HUES6 (cell line): ENCODE measurements around the gene VAT1.
A peak's percentile ranks its signal among the peaks of the same experiment; 100 is the strongest.
"Not testable (repeated sequence)": the region's sequence is repeated elsewhere in the genome, so short reads cannot be mapped to it uniquely, and the experiment has no call there.

ENCODE experiments used
- H3K27ac ChIP-seq: 2 replicates; pipeline ENCODE4 v1.7.0; 2013; ENCODE audit warnings: low read depth, mild to moderate bottlenecking, low read length, inconsistent platforms
- H3K27me3 ChIP-seq: 2 replicates; pipeline ENCODE4 v1.6.1; 2013; ENCODE audit warnings: low read length; ENCODE audit not compliant: control insufficient read depth, insufficient read depth
- H3K36me3 ChIP-seq: 2 replicates; pipeline ENCODE4 v1.6.1; 2013; ENCODE audit warnings: low read length; ENCODE audit not compliant: control insufficient read depth, insufficient read depth
- H3K4me1 ChIP-seq: 2 replicates; pipeline ENCODE4 v1.6.1; 2013; ENCODE audit warnings: low read length; ENCODE audit not compliant: control insufficient read depth, insufficient read depth
- H3K4me3 ChIP-seq: 2 replicates; pipeline ENCODE4 v1.5.1; 2013; ENCODE audit warnings: low read depth, low read length
- H3K9ac ChIP-seq: one replicate; pipeline ENCODE4 v1.6.1; 2013; ENCODE audit warnings: mild to moderate bottlenecking, low read length
- H3K9me3 ChIP-seq: 2 replicates; pipeline ENCODE4 v1.6.1; 2013; ENCODE audit warnings: low read depth, low read length; ENCODE audit not compliant: control insufficient read depth, insufficient read depth

VAT1 gene

DNA sequence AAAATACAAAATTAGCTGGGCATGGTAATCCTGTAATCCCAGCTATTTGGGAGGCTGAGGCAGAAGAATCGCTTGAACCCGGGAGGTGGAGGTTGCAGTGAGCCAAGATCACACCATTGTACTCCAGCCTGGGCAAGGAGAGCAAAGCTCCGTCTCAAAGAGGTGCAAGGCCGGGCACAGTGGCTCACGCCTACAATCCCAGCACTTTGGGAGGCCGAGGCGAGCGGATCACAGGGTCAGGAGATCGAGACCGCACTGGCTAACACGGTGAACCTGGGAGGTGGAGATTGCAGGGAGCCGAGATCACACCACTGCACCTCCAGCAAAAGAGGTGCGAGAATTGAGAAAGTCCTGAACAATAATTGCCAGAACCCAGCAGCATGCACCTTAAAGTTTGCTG is 21.3 kb downstream of the VAT1 start:
- H3K4me1 ChIP-seq, H3K27me3 ChIP-seq, H3K4me3 ChIP-seq, H3K9ac ChIP-seq, H3K27ac ChIP-seq, H3K9me3 ChIP-seq: not testable (repeated sequence)
- peaks cover 58% of the 10 kb centered on the region for H3K36me3 ChIP-seq

DNA sequence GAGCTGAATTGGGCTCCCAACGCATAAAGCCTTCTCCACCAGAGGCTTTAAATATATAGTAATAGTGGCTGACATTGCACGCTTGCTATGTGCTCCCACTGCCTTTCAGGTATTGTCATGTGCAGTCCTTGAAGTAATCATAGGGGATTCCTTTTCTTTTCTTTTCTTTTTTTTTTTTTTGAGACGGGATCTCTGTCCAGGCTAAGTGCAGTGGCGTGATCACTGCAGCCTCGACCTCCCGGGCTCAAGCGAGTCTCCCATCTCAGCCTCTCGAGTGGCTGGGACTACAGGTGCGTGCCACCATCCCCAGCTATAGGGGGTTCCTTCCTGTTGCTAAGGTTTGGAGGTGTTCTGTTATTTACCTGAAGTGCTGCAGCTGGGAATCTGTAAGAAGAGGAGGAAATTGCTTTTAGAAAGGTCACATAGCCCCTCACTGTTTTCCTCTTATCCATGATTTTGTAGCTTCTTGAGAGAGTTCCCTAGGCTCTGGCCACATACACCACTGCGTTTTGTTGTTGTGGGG is 23.1 kb downstream of the VAT1 start:
- Histone ChIP-seq H3K27me3 (no peaks in the 10 kb centered on the region), H3K9me3 (no peaks in the 10 kb centered on the region), H3K36me3 (peaks cover 53% of the 10 kb centered on the region), H3K4me1 (peaks cover 4% of the 10 kb centered on the region; the same call in 1 of the 2 replicates), H3K27ac (peak overlapping the region; percentile 93), H3K9ac (peak overlapping the region; percentile 97), H3K4me3 (peak overlapping the region; percentile 96)

GRCh38 chr17:42997984-42998938 is 23.9 kb downstream of the VAT1 start, which contains the start of gene RPL27:
RPL27 (plus strand) TSS chr17:42998419; CDS start chr17:42998751, 332 bp downstream.
- H3K27me3 ChIP-seq, result no peaks in the 10 kb centered on the region
- peak within 1 kb of the TSS; percentile 96 for H3K4me3 ChIP-seq
- no peaks in the 10 kb centered on the region for H3K9me3 ChIP-seq
- H3K4me1 ChIP-seq, result peaks cover 4% of the 10 kb centered on the region; the same call in 1 of the 2 replicates
- H3K27ac ChIP-seq, result peak within 1 kb of the TSS; percentile 93
- H3K9ac ChIP-seq, result peak within 1 kb of the TSS; percentile 97
- H3K36me3 ChIP-seq, result peaks cover 48% of the 10 kb centered on the region

DNA sequence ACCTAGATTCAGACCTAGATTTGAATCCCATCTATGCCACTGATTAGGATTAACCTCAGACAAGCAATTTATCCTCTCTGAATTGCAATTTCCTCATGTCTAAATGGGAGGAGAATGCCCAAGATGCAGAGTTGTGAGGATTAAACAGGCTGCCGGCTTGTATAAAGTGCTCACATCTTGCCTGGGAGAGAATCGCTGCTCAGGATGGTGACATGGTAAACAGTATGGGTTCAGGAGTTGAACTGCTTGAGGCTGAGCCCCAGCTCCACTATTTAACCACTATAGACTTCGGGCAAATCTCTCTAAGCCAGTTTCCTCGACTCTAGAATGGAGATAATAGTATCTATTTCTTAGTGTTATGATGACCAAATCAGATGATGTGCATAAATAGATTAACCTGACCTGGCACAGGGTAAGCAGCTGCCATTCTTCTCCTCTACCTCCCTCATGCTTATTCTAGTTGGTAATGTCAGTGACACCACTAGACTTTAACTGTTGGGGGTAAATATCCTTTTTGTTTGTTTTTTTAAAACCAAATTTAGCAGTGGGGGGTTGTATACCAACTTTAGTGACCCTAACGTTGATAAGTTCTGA is 24.7 kb downstream of the VAT1 start:
- peak overlapping the region; percentile 13 for H3K9ac ChIP-seq
- H3K4me3 ChIP-seq, result peak overlapping the region; percentile 50
- peaks cover 48% of the 10 kb centered on the region for H3K36me3 ChIP-seq
- H3K27me3 ChIP-seq, result no peaks in the 10 kb centered on the region
- H3K27ac ChIP-seq, result no peak overlapping the region
- peaks cover 4% of the 10 kb centered on the region; the same call in 1 of the 2 replicates for H3K4me1 ChIP-seq
- no peaks in the 10 kb centered on the region for H3K9me3 ChIP-seq

GRCh38 chr17:42993913-42994312 is 28.3 kb downstream of the VAT1 start:
- not testable (repeated sequence) for H3K9ac ChIP-seq, H3K4me3 ChIP-seq, H3K27me3 ChIP-seq, H3K9me3 ChIP-seq, H3K4me1 ChIP-seq, H3K27ac ChIP-seq
- peaks cover 47% of the 10 kb centered on the region for H3K36me3 ChIP-seq

DNA sequence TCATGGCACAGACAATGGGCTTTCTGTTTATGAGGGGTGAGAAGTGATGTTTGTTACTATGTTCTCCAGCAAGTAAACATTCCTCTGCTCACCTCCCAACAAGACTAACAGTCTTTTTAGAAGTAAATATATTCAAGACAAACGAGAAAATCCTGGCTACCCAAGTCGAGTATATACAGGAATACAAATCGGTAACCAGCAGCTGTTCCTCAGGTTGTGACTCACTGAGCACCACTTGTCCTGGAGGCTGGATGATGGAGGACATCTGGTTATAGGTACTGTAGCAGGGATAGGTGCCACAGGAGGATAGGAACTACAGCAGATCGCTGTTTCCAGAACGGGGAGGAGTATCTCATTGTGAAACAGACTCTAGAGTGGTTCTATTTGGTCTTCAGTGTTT is 29.3 kb downstream of the VAT1 start:
- H3K9me3 ChIP-seq, result no peaks in the 10 kb centered on the region
- H3K27me3 ChIP-seq, result no peaks in the 10 kb centered on the region
- no peak overlapping the region for H3K27ac ChIP-seq
- H3K9ac ChIP-seq, result no peak overlapping the region
- H3K4me1 ChIP-seq, result no peaks in the 10 kb centered on the region
- H3K36me3 ChIP-seq, result peaks cover 50% of the 10 kb centered on the region
- no peak overlapping the region for H3K4me3 ChIP-seq

GRCh38 chr17:42991471-42991870 is 30.7 kb downstream of the VAT1 start:
- Histone ChIP-seq H3K4me1 (no peaks in the 10 kb centered on the region), H3K27ac (no peak overlapping the region), H3K27me3 (no peaks in the 10 kb centered on the region), H3K4me3 (no peak overlapping the region), H3K9me3 (no peaks in the 10 kb centered on the region), H3K36me3 (peaks cover 63% of the 10 kb centered on the region), H3K9ac (no peak overlapping the region)

DNA sequence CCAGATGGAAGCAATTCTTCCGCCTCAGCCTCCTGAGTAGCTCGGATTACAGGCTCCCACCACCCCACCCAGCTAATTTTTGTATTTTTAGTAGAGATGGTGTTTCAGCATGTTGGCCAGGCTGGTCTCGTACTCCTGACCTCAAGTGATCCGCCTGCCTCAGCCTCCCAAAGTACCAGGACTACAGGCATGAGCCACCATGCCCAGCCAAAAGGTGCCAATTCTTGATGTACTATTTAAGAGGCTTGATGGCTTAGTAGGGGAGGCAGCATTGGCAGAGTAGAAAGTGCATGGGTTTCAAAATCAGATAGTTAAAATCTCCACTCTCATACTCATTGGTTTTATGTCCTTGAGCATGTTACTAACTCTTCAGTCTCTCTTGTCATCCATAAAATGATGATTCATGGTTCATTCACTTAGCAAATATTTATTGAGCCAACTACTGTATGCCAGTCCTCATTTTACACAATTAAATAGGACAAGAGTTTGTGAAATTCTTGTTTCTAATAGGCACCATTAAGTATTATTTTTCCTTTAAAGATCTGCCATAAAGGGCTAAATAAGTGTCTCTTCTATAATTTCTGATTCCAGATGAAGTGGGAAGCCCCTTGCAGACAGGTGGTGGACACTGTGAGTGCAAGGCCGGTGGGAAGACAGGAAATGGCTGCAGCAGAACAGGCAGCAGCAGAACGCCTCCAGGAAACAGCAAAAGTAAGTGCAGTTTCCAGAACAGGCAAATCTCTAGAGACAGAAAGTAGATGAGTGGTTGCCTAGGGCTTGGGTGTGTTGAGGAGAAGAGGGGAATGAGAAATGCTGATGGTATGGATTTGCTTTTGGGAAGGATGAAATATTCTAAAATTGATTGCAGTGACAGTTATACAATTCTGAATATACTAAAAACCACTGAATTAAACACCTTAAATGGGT is 32.2 kb downstream of the VAT1 start:
- no peaks in the 10 kb centered on the region for H3K9me3 ChIP-seq
- H3K4me3 ChIP-seq, result no peak overlapping the region
- H3K27me3 ChIP-seq, result no peaks in the 10 kb centered on the region
- H3K36me3 ChIP-seq, result peaks cover 73% of the 10 kb centered on the region
- no peaks in the 10 kb centered on the region for H3K4me1 ChIP-seq
- H3K27ac ChIP-seq, result no peak overlapping the region
- H3K9ac ChIP-seq, result no peak overlapping the region

DNA sequence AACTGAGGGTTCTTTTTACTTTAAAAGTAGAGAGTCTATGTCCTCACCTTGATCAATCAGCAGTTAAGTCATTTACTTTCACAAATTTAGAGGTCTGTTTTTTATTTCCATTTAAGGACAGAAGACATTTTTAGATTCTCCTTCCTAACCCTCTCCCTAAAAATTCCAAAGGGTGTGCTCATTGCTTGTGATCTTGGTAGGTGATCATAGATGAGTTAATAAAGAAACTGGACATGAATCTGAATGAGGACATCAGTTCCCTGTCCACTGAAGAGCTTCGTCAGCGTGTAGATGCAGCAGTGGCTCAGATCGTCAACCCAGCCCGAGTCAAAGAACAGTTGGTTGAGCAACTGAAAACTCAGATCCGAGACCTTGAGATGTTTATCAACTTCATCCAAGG is 33.0 kb downstream of the VAT1 start:
- Histone ChIP-seq H3K36me3 (peaks cover 75% of the 10 kb centered on the region), H3K4me1 (no peaks in the 10 kb centered on the region), H3K4me3 (no peak overlapping the region), H3K27ac (no peak overlapping the region), H3K9ac (no peak overlapping the region), H3K27me3 (no peaks in the 10 kb centered on the region), H3K9me3 (no peaks in the 10 kb centered on the region)

DNA sequence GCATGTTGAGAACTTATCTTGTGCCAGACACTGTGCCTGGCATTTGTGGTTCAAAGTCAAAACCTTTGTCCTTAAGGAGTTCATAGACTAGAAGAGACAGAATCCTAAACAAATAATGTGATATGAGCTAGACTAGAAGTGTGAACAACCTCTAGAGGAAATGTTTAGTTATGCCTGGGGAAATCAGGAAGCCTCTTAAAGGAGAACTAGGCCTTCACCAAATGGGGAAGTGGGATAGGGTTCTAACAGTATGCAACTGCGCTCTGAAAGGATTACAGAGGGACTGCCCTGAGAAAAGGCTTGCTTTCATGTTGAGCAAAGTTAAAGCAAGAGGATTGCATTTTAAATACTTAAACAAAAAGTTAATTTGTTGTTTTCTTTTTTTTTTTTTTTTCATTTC is 37.0 kb downstream of the VAT1 start:
- no peaks in the 10 kb centered on the region for H3K27me3 ChIP-seq
- no peak overlapping the region for H3K4me3 ChIP-seq
- H3K36me3 ChIP-seq, result peaks cover 50% of the 10 kb centered on the region
- no peaks in the 10 kb centered on the region for H3K9me3 ChIP-seq
- H3K27ac ChIP-seq, result no peak overlapping the region
- H3K9ac ChIP-seq, result no peak overlapping the region
- H3K4me1 ChIP-seq, result peaks cover 5% of the 10 kb centered on the region; the same call in 1 of the 2 replicates
